SJSA1 (cell line): ENCODE measurements around the gene STK32B. TPM values are rescaled to one million over a fixed set of nuclear protein-coding genes. Genes with fewer than 3 reads are reported as not detected.
A peak's percentile ranks its signal among the peaks of the same experiment; 100 is the strongest.

Source experiments
- DNase-seq, 2 experiments: peaks; one replicate each; pipeline ENCODE4 v3.0.0-alpha.2; 2015 to 2020; ENCODE audit warnings: low spot score in 2 of 2, low read depth in 1 of 2
- H3K27ac ChIP-seq: fragments of 250-450 bp; sonication (Bioruptor Pico); 2 replicates; pipeline ENCODE4 v1.5.1; 2020; ENCODE audit warnings: mild to moderate bottlenecking, moderate library complexity
- H3K27me3 ChIP-seq: fragments of 250-450 bp; sonication (Bioruptor Pico); replicated peaks from 2 replicates; pipeline ENCODE4 v1.5.1; 2020; ENCODE audit warnings: mild to moderate bottlenecking, moderate library complexity
- H3K36me3 ChIP-seq: fragments of 250-450 bp; sonication (Bioruptor Pico); 2 replicates; pipeline ENCODE4 v1.5.1; 2020; ENCODE audit warnings: mild to moderate bottlenecking
- H3K4me1 ChIP-seq: fragments of 250-450 bp; sonication (Bioruptor Pico); replicated peaks from 2 replicates; pipeline ENCODE4 v1.6.1; 2021; ENCODE audit warnings: mild to moderate bottlenecking
- H3K4me3 ChIP-seq: fragments of 250-450 bp; sonication (Bioruptor Pico); 2 replicates; pipeline ENCODE4 v1.5.1; 2020; ENCODE audit warnings: mild to moderate bottlenecking
- H3K9me3 ChIP-seq: fragments of 250-450 bp; sonication (Bioruptor Pico); replicated peaks from 2 replicates; pipeline ENCODE4 v1.5.1; 2020; ENCODE audit warnings: mild to moderate bottlenecking
- total RNA-seq: library from RNA; depleted of rRNA; stranded (reverse); fragments of >200 nt; shearing (Covaris generic); gene quantifications from 2 replicates; pipeline ENCODE4 v1.2.3, GENCODE V29; 2014

Gene STK32B
- total RNA-seq, 1 experiment from 2014 or later: 0.50 TPM

DNA sequence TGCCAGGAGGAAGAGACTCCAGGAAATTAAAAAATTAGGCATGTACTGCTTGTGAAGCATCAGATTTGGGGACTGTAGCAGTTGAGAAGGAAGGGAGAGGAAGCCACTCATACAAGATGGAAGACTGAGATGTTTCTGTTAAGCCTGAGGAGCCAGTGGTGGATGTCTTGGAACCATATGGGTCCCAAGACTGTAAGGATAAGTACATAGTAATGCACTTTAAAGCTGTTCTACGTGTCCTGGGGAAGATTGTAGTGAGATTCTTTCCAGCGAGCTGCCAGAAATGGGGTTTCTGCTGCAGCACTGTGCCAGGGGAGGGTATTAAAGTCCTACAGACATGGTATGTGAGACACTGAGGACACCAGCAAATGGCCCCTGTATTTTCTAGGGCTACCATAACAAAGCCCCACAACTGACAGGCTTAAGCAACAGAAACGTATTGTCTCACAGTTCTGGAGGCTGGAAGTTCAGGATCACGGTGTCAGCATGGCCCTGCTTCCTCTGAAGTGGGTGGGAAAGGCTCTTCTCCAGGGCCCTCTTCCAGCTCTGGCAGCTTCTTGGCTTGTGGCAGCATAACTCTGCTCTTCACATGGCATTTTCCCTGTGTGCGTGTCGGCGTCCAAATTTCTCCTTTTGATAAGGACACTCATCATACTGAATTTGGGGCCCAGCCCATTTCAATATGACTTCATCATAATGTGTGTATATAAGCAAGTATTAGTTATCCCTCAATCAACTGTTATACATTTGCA, 352.6 kb downstream of the STK32B start:
- Histone ChIP-seq H3K4me1 (no peaks in the 10 kb centered on the region), H3K27me3 (no peaks in the 10 kb centered on the region), H3K4me3 (no peak overlapping the region), H3K27ac (no peak overlapping the region), H3K9me3 (no peaks in the 10 kb centered on the region), H3K36me3 (no peaks in the 10 kb centered on the region)
- DNase-seq: no peak

DNA sequence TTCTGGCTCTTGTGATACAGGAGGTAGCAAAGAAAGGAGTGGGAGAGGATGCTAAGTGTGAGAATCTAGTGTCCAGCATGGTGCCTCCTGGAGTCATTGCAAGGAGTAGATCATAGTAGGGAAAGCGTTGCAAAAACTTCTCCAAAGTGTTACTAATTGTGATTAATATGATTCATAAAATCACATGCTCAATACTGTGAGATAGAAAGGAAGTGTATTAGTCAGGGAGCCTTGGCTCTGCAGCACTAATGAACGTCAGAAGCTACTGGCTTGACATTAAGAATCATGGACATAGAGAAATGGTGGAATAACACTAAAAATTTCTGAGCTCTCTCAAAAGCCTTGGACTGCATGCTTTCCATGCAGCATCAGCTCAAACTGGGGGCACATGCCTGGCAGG, 358.0 kb downstream of the STK32B start:
- no peak overlapping the region for H3K27ac ChIP-seq
- H3K36me3 ChIP-seq: no peaks in the 10 kb centered on the region
- H3K9me3 ChIP-seq: no peaks in the 10 kb centered on the region
- H3K27me3 ChIP-seq: no peaks in the 10 kb centered on the region
- no peak overlapping the region for H3K4me3 ChIP-seq
- no peaks in the 10 kb centered on the region for H3K4me1 ChIP-seq
- no peak for DNase-seq

DNA sequence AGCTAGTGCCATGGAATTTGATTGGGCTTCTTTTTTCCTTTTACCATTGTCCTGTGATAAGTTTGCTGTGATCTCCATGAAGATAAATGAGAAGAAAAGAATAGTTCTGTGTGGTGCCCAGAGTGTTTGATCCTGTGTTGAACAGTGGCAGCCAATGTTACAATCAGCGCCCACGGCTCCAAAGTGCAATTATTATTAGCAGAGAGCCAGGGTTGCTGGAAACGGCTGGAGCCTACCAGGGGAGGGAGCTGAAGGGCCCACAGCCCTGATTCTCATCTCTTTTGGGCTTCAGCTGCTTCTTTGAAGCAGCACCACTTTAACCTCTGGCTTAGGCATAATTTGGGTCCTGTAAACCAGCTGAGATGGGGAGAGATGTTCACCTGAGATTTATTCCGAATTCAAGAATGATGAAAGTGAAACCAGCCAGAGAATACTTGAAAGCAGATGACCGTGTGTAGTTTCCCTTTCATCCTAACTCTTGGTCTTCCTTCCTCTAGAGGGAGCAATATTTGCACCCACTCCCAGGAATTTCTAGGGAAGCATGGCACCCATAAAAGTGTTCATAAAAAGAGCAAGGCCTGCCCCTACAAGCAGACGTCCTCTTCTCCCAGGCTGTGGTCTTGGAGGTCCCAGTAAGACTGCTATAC, 358.8 kb downstream of the STK32B start:
- Histone ChIP-seq H3K36me3 (no peaks in the 10 kb centered on the region), H3K9me3 (no peaks in the 10 kb centered on the region), H3K4me3 (0 out of 2 replicates have a peak overlapping the region, but pooled peaks have one; percentile 13), H3K27ac (no peak overlapping the region), H3K4me1 (no peaks in the 10 kb centered on the region), H3K27me3 (no peaks in the 10 kb centered on the region)
- DNase-seq: no peak

DNA sequence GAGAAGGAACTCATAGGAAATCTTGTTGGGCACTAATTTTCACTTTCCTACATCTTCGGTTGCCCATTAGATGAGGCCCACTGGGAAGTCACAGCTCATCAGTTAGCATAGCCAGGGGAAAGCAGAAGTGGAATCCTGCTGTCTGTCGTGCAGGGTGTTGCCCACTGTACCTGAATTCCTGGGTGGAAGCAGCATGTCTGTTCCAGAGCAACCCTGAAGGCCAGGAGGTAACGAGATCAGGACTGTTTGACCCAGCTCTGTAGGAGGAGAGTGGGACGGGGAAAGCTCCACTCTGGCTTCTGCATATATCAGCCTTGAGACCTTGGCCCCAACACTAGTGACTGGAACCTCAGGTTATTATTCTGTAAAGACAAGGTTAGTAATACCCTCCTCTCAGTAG, 361.0 kb downstream of the STK32B start:
- Histone ChIP-seq H3K27me3 (no peaks in the 10 kb centered on the region), H3K4me3 (no peak overlapping the region), H3K4me1 (no peaks in the 10 kb centered on the region), H3K9me3 (no peaks in the 10 kb centered on the region), H3K27ac (no peak overlapping the region), H3K36me3 (no peaks in the 10 kb centered on the region)
- DNase-seq: no peak

DNA sequence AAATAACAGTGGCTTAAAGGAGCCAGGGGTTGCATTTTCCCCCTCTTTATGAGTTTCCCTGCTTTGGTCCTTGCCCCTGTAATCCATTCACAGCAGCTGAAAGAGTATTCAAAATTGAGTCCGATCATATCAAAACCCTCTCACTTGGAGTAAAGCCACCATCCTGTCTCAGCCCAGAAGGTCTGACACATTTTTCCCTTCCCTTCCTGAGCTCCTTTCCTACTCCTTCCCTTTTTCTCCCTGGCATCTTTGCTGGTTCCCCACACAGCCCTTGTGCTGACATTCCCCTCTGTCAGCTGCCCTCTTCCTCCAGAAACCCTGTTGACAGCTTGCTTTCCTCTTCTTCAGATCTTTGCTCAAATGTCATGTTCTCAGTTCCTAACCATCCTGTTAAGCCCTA, 361.5 kb downstream of the STK32B start:
- DNase-seq: no peak
- Histone ChIP-seq H3K27ac (no peak overlapping the region), H3K36me3 (no peaks in the 10 kb centered on the region), H3K4me3 (no peak overlapping the region), H3K9me3 (no peaks in the 10 kb centered on the region), H3K4me1 (no peaks in the 10 kb centered on the region), H3K27me3 (no peaks in the 10 kb centered on the region)

DNA sequence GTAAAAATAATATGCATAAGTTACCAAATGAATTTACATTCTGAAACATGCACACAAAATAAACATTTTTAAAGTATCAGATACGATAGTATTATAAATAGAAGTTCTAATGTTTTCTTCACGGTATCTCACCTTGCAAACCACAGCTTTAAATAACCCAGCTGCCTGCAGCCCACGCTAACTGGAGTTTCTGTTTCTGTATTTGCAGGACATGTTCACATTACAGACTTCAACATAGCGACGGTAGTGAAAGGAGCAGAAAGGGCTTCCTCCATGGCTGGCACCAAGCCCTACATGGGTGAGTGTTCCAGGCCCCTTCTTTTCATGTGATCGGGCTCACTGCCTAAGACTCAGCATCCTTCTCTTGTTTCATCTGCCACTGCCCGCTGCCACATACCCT, 365.4 kb downstream of the STK32B start:
- H3K4me3 ChIP-seq: no peak overlapping the region
- no peaks in the 10 kb centered on the region for H3K36me3 ChIP-seq
- H3K9me3 ChIP-seq: no peaks in the 10 kb centered on the region
- H3K4me1 ChIP-seq: no peaks in the 10 kb centered on the region
- no peak overlapping the region for H3K27ac ChIP-seq
- DNase-seq: peak in 1 of 2 experiments; percentile 6
- no peaks in the 10 kb centered on the region for H3K27me3 ChIP-seq

DNA sequence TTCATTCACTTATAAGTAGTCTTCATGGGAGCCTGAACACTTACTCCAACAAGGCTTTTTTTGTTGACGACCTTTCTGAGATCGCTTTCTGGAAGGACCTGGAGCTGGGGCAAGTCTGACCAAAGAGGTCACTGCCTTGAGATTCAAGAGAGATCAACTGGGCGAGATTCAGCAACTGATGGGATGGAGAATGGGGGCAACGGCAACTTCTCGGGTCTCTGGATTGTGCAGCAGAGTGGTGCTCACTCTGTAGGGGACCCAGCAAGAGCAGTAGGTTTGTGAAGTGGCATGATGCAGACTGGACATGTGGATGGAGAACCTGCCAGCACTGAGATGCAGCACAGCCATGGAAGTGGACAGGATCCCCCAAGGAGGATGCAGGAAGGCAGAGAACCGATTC, 369.0 kb downstream of the STK32B start:
- no peak overlapping the region for H3K27ac ChIP-seq
- no peak overlapping the region for H3K4me3 ChIP-seq
- no peaks in the 10 kb centered on the region for H3K36me3 ChIP-seq
- no peaks in the 10 kb centered on the region for H3K9me3 ChIP-seq
- no peak for DNase-seq
- no peaks in the 10 kb centered on the region for H3K27me3 ChIP-seq
- no peaks in the 10 kb centered on the region for H3K4me1 ChIP-seq

DNA sequence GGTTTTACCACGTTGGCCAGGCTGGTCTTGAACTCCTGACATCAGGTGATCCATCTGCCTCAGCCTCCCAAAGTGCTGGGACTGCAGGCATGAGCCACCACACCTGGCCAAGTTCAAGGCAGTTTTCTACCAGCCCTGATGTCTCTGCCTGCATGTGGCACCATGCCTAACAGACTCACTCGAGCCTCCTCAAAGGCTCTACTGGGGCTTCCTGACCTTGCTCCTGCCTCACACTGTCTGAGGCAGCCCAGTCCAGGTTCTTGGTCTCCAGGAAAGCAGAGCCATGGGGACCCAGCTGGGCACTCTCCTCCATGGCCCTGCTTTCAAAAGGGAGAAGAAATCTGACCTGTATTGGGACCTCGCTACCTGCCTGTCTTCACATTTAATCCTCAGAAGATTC, 370.1 kb downstream of the STK32B start:
- Histone ChIP-seq H3K9me3 (no peaks in the 10 kb centered on the region), H3K27ac (no peak overlapping the region), H3K27me3 (no peaks in the 10 kb centered on the region), H3K4me1 (no peaks in the 10 kb centered on the region), H3K4me3 (no peak overlapping the region), H3K36me3 (no peaks in the 10 kb centered on the region)
- DNase-seq: no peak

DNA sequence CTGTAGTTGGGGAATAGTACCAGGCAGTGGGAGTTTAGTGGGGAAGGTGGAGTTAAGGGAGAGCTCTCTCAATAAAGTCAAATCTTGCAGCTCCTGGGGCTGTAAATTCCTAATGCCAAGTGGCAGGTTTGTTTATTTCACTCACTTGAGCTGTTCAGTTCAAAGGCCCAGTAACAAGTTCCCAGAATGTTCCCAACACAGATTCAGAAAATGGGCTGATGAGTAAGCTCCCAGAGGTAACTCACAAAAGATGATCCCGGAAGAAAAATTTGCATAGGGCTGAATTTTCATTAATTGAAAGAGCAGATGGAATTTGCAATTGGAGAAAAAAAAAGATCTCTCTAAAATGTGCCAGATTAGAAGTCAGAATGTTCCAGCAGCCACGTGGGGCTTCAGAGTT, 370.9 kb downstream of the STK32B start:
- no peak for DNase-seq

DNA sequence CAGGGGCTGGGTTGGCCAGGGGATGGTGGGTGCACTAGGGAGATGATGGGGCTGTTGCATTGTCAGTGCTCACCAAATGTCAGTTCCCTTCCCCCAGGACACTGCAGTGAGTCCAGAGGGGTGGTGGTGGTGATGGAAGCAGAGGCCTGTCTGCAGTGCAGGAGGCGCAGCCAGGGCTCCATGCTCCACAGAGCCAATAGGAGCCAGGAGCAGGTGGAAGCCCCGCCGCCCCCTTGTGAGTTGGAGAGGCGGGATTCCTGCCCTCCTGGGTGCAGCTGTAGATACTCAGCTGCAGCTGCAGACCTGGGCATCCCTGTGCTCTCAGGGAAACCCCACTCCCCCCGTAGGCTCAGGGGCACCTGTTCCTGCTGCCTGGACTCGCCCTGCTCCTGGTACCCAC, 372.4 kb downstream of the STK32B start:
- Histone ChIP-seq H3K9me3 (no peaks in the 10 kb centered on the region), H3K4me1 (no peaks in the 10 kb centered on the region), H3K27me3 (no peaks in the 10 kb centered on the region), H3K27ac (no peak overlapping the region), H3K4me3 (no peak overlapping the region), H3K36me3 (no peaks in the 10 kb centered on the region)
- DNase-seq: no peak

More for the DNA sequence above, 370.9 kb downstream of the STK32B start:
- no peaks in the 10 kb centered on the region for H3K27me3 ChIP-seq
- H3K27ac ChIP-seq: no peak overlapping the region
- no peak overlapping the region for H3K4me3 ChIP-seq
- H3K4me1 ChIP-seq: no peaks in the 10 kb centered on the region
- no peaks in the 10 kb centered on the region for H3K36me3 ChIP-seq
- no peaks in the 10 kb centered on the region for H3K9me3 ChIP-seq

DNA sequence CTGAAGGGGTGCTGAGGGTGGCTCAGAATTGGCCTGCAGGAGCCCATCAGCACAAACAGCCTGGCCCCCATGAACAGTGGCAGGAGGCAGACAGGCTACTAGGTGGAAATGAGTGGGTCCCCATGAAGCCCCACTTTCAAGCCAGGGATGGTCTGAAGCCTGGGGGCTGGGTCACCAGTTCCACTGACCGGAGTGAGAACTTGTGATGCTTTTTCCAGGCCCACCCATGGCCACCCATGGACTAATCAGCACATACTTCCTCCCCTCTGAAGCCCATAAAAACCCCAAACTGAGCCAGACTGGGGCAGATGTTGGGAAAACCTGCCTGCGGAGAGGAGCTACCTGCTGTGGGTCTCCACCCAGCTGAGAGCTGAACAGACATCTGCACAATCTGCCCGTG, 372.9 kb downstream of the STK32B start:
- Histone ChIP-seq H3K27ac (no peak overlapping the region), H3K9me3 (no peaks in the 10 kb centered on the region), H3K36me3 (no peaks in the 10 kb centered on the region), H3K4me3 (no peak overlapping the region), H3K27me3 (no peaks in the 10 kb centered on the region), H3K4me1 (no peaks in the 10 kb centered on the region)
- DNase-seq: no peak

DNA sequence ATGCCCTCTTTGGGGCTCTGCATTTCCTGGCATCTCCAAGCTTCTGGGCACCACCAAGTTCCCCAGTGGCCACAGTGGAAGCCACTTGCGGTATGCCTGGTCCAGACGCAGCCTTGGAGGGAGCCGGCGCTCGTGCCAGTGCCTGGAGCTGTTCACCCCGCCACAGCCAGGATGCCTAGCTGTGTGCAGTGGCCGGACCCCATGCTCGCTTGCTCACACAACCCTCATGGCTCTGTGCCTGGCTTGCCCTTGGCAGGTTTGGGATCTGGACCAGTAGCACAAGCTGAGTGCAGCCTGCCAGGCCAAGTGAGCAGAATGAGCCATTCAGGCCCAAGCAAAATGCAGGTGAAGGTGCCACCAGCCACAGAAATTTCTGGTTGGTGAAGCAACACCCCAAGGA, 373.6 kb downstream of the STK32B start:
- no peak for DNase-seq
- Histone ChIP-seq H3K27ac (no peak overlapping the region), H3K4me1 (no peaks in the 10 kb centered on the region), H3K9me3 (no peaks in the 10 kb centered on the region), H3K27me3 (no peaks in the 10 kb centered on the region), H3K36me3 (no peaks in the 10 kb centered on the region), H3K4me3 (no peak overlapping the region)

DNA sequence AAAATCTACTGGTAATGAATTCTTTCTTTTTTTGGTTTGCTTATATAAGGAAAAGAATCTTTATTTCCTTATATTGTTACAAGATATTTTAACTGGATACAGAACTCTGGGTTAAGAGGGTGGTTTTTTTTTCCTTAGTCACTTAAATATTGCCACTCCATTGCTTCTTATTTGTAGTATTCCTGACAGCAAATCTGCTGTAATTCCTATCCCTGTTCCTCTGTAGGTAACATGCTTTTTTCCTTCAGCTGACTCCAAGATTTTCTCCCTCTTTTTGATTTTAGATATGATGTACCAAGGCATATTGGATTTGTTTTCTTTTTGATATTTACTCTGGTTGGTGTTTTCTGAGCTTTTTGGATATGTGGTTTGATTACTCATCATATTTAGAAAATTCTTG, 378.5 kb downstream of the STK32B start:
- DNase-seq: no peak
- H3K27ac ChIP-seq: no peak overlapping the region
- H3K4me3 ChIP-seq: no peak overlapping the region
- no peaks in the 10 kb centered on the region for H3K9me3 ChIP-seq
- no peaks in the 10 kb centered on the region for H3K36me3 ChIP-seq
- no peaks in the 10 kb centered on the region for H3K4me1 ChIP-seq
- H3K27me3 ChIP-seq: no peaks in the 10 kb centered on the region

DNA sequence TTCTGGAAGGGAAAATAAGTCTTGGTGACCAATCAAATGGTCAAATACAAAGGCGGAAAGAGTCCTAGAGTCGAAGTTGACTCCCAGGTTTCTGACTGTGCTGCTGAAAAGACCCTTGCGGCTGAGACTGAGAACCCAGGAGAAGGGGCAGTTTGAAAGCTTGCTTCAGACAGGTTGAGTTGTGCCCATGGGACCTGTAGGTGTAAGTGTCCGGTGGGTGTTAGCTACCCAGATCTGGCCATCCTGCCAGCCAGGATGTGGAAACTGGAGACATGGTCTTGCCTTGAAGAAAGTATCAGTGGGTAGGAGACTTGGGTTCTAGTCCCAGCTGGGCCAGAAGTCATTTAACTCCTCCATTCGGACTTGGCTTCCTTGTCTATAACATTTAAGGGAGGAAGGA, 381.9 kb downstream of the STK32B start:
- Histone ChIP-seq H3K36me3 (no peaks in the 10 kb centered on the region), H3K4me3 (no peak overlapping the region), H3K27me3 (no peaks in the 10 kb centered on the region), H3K27ac (no peak overlapping the region), H3K9me3 (no peaks in the 10 kb centered on the region), H3K4me1 (no peaks in the 10 kb centered on the region)
- no peak for DNase-seq
